ENCODE results near the gene KHNYN. TPM values are rescaled to one million over a fixed set of nuclear protein-coding genes. Genes with fewer than 3 reads are reported as not detected.

KHNYN gene
- total RNA-seq, 4 donors from 2014 or later, result 80.9 to 129 (median 113) TPM

- H3K27ac ChIP-seq, result peak overlapping the region in 3 of 4 donors; percentile 33 to 67 (median 46)
These were observed 6.2 kb downstream of the KHNYN start for GRCh38 chr14:24435998-24436354.

GRCh38 chr14:24436355-24437019 lies 6.7 kb downstream of the KHNYN start:
- no peaks in the 10 kb centered on the region for H3K9me3 ChIP-seq
- H3K36me3 ChIP-seq, result peaks cover 0 to 88% (median 0%) of the 10 kb centered on the region in 3 donors
- no peaks in the 10 kb centered on the region for H3K27me3 ChIP-seq
- H3K4me3 ChIP-seq, result no peak overlapping the region
- peak overlapping the region in 3 of 4 donors; percentile 33 to 67 (median 46) for H3K27ac ChIP-seq
- peaks cover 2 to 48% (median 9%) of the 10 kb centered on the region in 4 donors for H3K4me1 ChIP-seq
- TF ChIP-seq CTCF (IDR thresholded peaks at IDR 0.05) (peak; percentile 56 to 90 (median 82)), POLR2A (IDR thresholded peaks at IDR 0.05) (no peak)
- DNase-seq, result no peak

More at GRCh38 chr14:24435998-24436354, 6.2 kb downstream of the KHNYN start:
- no peaks in the 10 kb centered on the region for H3K9me3 ChIP-seq
- no peak for TF ChIP-seq CTCF (IDR thresholded peaks at IDR 0.05)
- no peak for TF ChIP-seq POLR2A (IDR thresholded peaks at IDR 0.05)
- peaks cover 0 to 86% (median 0%) of the 10 kb centered on the region in 3 donors for H3K36me3 ChIP-seq
- no peak for DNase-seq
- no peak overlapping the region for H3K4me3 ChIP-seq
- peaks cover 0 to 48% (median 12%) of the 10 kb centered on the region in 4 donors for H3K4me1 ChIP-seq
- H3K27me3 ChIP-seq, result no peaks in the 10 kb centered on the region

- peak overlapping the region in 3 of 4 donors; percentile 33 to 46 (median 40) for H3K27ac ChIP-seq
- no peak for TF ChIP-seq CTCF (IDR thresholded peaks at IDR 0.05)
- TF ChIP-seq POLR2A (IDR thresholded peaks at IDR 0.05), result no peak
- DNase-seq, result no peak
- peaks cover 0 to 85% (median 0%) of the 10 kb centered on the region in 3 donors for H3K36me3 ChIP-seq
- no peaks in the 10 kb centered on the region for H3K27me3 ChIP-seq
- H3K9me3 ChIP-seq, result no peaks in the 10 kb centered on the region
- H3K4me1 ChIP-seq, result peaks cover 4 to 46% (median 7%) of the 10 kb centered on the region in 4 donors
- H3K4me3 ChIP-seq, result no peak overlapping the region
These were observed 7.4 kb downstream of the KHNYN start for GRCh38 chr14:24437020-24437735.

GRCh38 chr14:24437736-24438067 lies 7.9 kb downstream of the KHNYN start:
- DNase-seq, result no peak
- peak overlapping the region in 2 of 4 donors; percentile 33 to 40 for H3K27ac ChIP-seq
- peaks cover 0 to 80% (median 0%) of the 10 kb centered on the region in 3 donors for H3K36me3 ChIP-seq
- H3K4me1 ChIP-seq, result peaks cover 4 to 41% (median 6%) of the 10 kb centered on the region in 4 donors
- no peak overlapping the region for H3K4me3 ChIP-seq
- H3K9me3 ChIP-seq, result no peaks in the 10 kb centered on the region
- no peak for TF ChIP-seq POLR2A (IDR thresholded peaks at IDR 0.05)
- TF ChIP-seq CTCF (IDR thresholded peaks at IDR 0.05), result no peak
- H3K27me3 ChIP-seq, result no peaks in the 10 kb centered on the region

- TF ChIP-seq POLR2A (IDR thresholded peaks at IDR 0.05) (no peak), CTCF (IDR thresholded peaks at IDR 0.05) (no peak)
- Histone ChIP-seq H3K27me3 (no peaks in the 10 kb centered on the region), H3K27ac (peak overlapping the region in 1 of 4 donors; percentile 10), H3K4me1 (peaks cover 4 to 40% (median 6%) of the 10 kb centered on the region in 4 donors), H3K4me3 (no peak overlapping the region), H3K36me3 (peaks cover 0 to 73% (median 0%) of the 10 kb centered on the region in 3 donors), H3K9me3 (no peaks in the 10 kb centered on the region)
- DNase-seq, result no peak
These were observed 8.7 kb downstream of the KHNYN start for GRCh38 chr14:24438223-24439097.
